Mesenteric fat pad (tissue), 1 donor: ENCODE data around the gene CEP295NL. TPM values are rescaled to one million over a fixed set of nuclear protein-coding genes. Genes with fewer than 3 reads are reported as not detected.
"Not testable (repeated sequence)": the region's sequence is repeated elsewhere in the genome, so short reads cannot be mapped to it uniquely, and the experiment has no call there.

ENCODE experiments used
- DNase-seq: peaks from one replicate; pipeline ENCODE4 v3.0.0-alpha.2; 2020; ENCODE audit warnings: low spot score
- long read RNA-seq: library from polyadenylated mRNA; unstranded; transcript quantifications from one replicate; pipeline ENCODE4 v2.0.0, GENCODE V29; 2020
- total RNA-seq: library from RNA; stranded (reverse); fragmentation: NEBNext Ultra II Directional; extraction: Animal tissue kit (Norgen Biotek cat#: 25700); gene quantifications from one replicate; pipeline ENCODE4 v1.2.1, GENCODE V29; 2021
- donor health status: DM: yes; HTN: yes; CAD: no.

The CEP295NL gene, protein sequence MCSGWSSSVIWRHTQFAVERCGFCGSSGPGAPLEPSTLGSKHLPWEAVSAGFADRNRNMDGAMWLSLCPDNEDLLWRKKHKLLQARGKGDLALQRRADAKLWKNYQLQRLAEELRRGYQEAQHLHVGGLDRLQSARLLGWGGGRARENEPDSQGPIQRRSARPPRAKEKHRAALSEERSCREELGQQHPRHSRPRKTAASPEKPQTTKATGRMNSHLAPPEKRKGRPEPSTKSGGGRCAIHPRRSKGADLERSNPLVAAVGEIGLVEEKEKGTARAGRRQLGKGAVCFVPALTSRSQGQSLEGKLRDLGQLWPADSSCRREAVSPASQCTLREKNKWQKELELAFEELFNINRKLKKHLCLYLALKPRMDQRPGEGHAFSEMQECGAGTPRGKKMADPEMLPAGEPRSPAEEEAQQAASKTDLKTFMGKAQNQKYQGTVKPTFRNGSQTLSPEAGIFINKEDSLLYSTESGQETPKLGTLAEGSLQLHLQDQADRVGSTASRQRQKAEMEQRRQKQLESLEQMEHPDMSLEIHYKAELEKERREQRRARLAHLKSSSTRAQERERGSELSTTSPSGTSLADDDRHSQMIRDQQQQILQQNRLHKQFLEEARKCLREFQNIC
- 6.5 TPM for total RNA-seq
- long read RNA-seq, partial matches to known transcripts = 0 of 2 reads
- long read RNA-seq, other reads (novel, unspliced or antisense) = 2 of 2 reads

DNA sequence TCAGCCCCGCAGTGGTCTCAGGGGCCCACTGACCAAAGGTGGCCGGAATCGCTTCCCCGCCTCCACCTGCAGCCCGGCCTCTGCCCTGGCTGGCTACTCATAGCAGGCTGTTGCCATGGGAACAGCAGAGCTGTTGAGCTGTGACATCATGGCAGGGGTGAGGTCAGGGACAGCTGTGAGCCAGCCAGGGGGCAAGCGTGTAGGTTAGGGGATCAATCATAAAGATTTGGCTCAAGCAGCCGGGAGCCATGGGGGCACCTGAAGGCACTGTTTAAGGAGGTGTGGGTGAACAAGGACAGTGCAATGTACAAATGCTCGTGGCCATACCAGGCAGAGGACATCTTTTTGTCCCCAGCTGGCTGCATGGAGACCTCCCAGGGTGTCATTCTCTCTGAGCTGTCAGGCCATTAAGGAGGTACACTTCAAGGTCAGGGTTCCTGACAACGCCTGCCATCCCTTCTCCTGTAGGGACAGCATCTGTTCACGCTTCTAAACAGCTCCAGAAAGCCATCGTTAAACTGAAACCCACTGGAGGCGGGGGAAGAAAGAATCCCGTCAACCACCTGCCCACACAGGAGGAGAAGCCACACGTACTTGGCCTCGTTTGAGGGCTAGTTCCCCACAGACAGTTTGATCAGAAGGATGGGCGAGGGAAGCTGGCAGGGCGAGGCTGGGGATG is at the start of gene CEP295NL:
Gene CEP295NL (minus strand): TSS at position 101 of the 679 bp plus-strand sequence. CDS start 1,373 bp downstream, outside the sequence.
- DNase-seq = no peak

DNA sequence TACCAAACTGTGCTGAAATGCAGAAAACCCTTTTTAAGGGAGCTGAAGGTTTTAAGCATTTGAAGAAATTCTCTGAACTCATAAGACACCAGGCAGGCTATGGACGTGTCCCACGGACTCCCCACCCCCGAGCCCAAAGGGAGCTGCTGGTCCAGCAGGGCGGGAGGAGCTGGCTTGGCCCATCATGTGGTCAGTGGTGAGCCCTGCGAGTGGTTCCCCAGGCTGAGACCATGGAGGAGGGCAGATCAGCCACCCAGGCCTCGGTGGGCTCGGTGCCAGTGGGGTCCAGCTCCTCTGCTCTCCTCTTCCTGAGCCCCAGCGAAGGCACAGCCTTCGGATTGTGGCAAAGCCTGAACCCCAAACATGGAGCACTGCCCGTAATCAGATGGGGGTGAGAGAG is 49.7 kb upstream of the CEP295NL start:
- DNase-seq = no peak

DNA sequence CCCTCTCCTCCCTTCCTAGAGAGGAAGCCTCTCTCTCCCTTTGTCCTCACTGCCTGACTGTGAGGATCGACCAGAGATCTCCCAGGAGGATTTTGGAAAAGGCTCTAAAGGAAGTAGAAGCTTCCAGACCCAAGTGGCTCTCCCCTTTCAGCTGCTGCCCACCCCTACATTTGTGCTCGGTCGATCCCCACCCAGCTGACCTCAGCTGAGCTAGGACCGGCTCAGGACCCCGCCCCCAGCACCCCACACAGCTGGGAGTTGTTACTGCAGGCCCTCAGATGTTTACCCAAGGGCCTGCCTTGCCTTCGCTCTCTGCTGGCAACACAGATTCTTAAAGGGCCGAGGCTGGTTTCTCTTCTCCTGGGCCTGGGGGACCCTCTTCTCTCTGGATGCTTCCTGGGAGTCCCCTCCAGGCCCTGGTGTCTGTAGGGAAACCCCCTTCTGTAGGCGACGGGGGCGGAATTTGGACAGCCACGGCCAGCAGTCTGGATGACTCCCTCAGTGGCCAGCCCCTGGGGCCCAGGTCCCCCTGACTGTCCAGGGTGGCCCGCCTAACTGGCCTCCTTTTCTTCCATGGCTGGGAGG is 49.1 kb upstream of the CEP295NL start:
- DNase-seq = no peak

DNA sequence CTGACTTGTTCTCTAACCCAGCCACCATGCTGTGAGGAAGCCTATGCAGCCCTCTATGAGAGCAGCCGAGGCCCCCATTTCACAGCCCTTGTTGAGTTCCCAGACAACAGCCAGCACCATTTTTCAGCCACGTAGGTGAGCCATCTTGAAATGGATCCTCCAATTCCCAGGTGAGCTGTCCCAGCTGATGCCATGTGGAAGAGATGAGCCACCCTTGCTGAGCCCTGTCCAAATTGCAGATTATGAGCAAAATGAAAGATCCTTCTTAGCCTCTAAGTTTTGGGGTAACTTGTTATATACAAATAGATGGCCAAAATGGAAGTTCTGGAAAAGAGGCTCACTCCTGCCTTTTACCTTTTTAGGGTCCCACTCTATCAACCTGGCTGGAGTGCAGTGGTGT is 47.9 kb upstream of the CEP295NL start:
- no peak for DNase-seq

DNA sequence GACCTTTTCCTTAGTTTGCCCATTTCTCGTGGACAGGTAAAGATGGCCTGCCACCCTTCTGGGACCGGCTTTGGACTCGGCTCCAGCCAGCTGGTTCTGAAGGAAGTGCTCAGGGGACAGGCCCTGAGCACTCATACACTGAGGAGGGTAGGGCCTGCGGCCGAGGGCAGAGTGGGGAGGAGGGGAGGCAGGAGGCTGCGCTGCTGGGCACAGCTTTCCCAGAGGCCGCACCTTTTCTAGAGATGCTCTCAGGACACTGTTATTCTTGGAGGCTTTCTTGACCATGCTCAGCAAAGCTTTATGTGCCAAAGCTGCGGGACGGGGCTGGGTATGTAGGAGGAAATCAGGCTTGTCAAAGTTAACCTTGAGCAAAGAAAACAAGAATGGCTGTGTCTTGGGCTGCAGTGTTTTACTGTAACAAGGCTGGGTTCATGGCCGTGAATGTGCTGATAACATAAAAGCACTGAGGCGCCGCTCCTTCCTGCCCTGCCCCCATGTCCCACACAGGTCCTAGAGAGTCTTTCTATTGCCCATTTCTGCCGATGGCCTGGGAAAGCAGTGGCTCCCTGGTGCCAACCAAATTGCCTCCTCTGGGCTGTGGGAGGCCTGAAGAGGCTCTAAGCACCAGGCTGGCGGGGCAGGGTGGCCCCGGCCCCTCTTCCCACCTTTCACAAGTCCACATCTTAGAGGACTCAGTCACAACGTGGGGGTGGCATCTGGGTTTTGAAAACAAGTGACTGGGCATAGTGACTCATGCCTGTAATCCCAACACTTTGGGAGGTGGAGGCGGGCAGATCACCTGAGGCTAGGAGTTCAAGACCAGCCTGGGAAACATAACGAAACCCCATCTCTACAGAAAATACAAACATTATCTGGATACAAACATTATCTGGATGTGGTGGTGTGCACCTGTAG is 44.5 kb upstream of the CEP295NL start:
- no peak for DNase-seq

DNA sequence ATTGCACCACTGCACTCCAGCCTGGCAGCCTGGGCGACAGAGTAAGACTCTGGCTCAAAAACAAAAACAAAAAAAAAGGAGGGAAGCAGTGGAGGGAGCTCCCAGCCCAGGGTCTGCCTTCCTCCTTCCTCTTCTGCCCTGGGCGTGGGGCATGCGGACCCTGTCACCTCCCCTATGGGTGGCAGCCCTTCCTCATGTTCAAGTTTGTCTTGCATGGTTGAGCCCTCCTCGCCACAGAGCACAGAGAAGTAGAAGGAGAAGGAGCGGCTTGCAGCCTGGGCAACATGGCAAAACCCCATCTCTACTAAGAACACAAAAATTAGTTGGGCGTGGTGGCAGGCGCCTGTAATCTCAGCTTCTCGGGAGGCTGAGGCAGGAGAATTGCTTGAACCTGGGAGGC is 43.6 kb upstream of the CEP295NL start:
- DNase-seq = no peak

DNA sequence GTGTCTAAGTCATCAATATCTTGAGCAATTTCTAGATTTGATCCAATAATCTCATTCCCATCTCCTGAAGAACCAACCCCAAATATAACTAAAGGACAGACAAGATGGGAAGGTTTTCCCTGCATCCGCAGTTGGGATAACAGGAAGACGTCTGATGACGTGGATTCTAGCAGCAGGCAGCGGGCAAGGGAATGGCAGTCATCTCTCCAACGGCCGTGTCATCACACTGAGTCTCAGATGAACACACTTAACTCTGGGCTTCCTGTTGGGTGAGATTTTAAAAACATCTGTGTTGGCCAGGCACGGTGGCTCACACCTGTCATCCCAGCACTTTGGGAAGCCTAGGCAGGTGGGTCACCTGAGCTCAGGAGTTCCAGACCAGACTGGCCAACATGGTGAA is 43.1 kb upstream of the CEP295NL start:
- no peak for DNase-seq

DNA sequence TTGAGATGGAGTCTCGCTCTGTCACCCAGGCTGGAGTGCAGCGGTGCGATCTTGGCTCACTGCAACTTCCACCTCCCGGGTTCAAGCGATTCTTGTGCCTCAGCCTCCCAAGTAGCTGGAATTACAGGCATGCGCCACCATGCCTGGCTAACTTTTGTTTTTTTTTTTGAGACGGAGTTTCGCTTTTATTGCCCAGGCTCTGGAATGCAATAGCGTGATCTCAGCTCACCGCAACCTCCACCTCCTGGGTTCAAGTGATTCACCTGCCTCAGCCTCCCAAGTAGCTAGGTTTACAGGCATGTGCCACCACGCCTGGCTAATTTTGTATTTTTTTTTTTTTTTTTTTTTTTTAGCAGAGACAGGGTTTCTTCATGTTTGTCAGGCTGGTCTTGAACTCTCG is 42.5 kb upstream of the CEP295NL start:
- DNase-seq = not testable (repeated sequence)

DNA sequence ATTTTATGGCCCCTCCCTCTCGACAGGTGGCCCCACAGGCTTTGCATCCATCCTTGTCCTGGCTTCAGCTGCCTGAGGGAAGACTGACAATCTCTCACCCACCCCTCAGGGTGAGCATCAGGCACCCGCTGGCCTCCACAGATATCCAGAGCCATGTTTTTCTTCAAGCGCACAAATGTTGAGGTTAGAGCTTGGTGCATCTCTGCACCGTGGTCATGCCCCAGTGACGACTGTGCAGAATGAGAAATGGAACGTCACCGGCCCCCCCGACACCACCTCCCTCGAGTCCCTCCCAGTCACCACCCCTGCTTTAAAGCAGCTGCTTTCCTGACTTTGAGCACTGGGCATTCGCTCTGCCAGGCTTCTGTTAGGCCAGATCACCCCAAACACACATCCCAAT is 42.0 kb upstream of the CEP295NL start:
- DNase-seq = no peak

DNA sequence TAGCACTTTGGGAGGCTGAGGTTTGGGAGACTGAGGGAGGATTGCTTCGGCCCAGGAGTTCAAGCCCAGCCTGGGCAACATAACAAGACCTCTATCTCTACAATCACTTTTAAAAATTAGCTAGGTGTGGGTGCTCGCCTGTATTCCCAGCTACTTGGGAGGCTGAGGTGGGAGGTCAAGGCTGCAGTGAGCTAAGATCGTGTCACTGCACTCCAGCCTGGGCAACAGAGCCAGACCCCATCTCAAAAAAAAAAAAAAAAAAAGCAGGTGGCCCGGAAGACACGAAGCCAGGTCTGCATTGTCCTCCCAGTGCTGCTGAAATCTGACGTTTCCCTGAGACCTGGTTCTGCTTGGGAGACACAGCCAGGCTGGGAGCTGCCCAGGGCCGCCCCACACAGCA is 41.0 kb upstream of the CEP295NL start:
- no peak for DNase-seq

DNA sequence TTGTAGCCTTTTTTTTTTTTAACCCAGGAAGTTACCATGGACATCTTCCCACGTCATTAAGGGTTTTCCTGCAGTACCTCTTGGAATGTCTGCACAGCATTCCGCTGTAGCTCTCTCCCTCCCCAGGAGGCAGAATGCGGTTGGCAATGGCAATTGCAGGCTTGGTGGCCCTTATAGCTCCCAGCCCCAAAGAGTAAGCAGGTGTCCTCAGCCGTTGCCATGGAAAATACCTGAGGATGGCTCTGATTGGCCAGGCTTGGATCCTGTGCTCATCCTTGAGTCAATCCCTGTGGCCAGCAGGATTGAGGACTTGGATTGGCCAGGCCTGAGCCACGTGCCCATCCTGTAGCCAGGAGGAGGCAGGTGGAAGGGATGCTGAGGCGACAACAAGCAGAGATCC is 37.7 kb upstream of the CEP295NL start:
- no peak for DNase-seq

DNA sequence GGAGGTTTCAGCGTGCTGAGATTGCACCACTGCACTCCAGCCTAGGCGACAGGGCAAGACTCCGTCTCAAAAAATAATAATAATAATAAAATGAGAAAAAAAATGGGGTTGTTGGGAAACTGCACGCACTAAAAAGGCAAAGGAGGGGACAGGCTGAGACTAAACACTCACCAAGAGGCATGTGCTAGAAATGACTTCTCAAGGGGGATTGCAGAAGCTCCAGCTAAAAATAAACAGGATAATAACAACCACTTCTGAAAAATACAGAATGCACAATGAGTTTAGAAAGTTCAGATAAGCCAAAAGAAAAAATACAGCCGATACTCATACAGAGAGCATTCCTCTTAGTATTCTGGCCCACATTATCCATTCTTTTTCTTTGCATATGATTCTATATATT is 37.3 kb upstream of the CEP295NL start:
- no peak for DNase-seq

DNA sequence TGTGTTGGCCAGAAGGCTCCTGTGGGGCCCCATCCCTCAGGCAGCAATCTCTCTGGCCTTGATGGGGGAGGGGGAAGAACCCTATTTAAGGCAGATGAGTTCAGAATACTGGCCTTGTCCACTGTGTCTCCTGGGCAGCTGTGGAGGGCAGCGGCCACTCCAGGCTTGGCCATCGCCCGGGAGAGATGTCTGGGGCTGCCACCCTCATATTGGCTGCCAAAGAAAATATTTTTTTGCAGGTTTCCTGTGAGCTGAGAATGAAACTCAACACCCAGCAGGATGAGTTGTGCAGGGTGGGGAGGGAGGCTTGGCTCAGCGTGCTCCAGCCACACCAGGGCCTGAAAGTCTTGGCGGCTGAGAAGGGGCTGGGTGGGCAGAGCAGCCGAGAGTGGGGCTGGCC is 36.6 kb upstream of the CEP295NL start:
- no peak for DNase-seq

DNA sequence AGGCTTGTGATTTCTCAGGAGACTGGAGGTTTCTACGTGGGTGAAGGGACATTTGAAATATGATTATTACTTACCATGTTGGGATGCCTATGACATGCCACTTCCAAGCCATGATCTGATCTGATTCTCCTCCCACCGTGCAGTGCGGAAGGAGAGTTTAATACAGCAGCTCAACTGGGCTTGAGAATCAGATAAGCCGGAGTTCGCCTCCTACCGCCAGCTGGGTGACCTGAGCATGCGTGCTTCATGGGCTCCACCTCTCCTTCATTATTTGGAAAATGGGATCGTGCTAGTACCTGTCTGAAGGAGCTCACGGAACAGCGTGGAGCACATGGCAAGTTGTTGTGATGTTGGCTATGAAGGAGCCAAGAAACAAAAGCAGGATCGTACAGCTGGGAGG is 34.6 kb upstream of the CEP295NL start:
- no peak for DNase-seq

DNA sequence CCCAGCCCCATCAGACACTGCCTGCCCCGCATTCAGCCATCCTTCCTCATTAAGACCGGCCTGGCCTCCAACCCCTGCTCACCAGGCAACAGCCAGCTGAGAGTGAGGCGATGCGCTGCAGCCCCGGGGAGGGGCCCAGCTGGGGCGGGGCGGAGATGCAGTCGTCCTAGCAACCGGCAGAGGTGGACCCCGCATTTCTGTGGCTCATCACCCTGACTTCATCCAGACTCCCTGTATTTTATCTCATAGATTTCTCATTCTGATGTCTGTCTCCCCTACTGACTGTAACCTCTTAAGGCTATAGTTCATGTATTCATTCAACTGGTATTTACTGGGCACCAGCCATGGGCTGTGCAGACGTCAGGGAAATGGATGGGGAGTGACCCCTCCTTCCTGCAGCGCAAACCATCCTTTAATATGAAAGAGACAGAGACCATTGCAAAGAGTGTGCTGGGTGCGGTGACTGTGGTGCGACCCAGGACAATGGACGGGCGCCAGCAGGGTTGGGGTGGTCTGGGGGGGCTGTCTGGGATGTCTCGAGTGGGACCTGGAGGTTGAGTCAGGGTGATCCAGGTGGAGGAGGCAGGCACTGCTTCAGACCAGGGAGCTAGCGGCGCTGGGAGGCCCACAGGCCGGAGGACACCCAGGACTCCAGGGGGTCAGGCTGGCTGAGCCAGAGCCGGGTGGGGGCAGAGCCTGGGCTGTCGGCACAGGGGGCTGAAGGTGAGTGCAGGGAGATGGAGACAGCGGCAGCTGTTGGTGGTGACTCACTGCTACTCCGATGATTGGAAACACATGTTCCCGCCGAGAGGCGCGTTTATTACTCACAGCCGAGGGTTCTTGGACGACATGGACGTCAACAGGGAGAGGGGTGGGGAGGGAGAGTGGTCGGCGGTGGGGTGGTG is 32.7 kb upstream of the CEP295NL start:
- no peak for DNase-seq

DNA sequence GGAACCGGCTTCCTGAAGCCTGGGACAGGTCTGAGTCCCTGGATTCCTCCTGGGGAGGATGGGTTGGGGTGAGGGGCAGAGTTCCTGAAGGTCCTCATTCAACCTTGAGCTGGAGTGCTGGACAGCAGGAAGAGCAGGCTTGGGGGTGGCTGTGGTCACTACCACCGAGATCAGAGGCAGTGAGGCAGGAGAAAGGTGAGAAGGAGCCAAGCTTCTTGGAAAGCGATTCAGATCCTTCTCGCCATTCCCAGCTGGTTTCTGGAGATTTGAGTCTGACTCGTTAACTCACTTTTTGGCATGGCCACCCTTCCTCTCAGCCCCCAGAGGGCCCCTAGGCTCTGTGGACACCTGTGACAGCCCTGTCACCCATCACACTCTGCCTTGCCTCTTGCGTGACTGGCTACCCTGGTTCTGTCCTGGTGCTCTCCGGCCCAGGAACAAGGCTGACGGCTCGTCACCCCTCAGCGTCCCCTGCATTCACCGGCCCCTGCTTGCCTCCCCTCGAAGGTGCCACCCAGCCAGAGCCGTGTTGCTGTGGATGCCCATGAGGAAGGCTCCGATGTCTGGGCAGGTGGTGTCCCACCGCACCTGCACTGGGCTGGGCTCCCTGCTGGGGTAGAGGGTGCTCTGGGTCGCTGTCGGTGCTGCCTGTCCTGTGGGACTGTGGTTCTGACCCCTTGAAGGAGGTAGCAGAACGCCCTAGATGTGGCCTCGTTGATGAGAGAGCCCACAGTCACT is 31.8 kb upstream of the CEP295NL start:
- no peak for DNase-seq

DNA sequence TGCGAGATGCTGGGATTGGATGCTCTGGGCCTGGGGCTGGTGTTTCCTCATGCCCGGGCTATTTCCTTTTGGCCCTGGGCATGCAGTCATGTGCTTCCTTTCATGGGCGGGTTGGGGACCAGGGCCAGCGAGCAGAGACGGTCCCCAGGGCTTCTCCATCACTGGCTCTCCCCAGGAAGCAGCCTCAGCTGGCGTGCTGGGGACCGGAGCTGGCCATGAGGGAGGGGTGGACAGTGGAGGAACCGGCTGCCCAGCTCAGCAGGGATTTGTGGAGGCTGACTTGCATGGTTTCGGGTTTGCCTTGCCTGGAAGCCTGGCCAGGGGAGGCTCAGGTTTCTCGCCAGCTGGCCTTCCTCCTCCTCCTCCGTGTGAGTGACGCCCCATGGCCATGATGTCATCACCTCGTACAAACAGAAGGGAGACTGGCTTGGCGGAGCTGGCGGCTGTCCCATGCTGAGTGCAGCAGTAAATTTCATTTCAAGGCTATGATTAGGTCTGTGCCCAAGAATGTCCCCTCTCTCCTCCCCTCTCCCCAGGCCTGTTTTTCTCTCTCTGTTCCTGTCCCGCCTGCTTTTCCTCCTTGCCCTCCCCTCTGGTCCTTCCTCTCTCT is 31.1 kb upstream of the CEP295NL start:
- peak; percentile 96 for DNase-seq
